ENCODE results near the gene PRSS8.
A peak's percentile ranks its signal among the peaks of the same experiment; 100 is the strongest.
"Not testable (repeated sequence)": the region's sequence is repeated elsewhere in the genome, so short reads cannot be mapped to it uniquely, and the experiment has no call there.

Gene PRSS8

DNA sequence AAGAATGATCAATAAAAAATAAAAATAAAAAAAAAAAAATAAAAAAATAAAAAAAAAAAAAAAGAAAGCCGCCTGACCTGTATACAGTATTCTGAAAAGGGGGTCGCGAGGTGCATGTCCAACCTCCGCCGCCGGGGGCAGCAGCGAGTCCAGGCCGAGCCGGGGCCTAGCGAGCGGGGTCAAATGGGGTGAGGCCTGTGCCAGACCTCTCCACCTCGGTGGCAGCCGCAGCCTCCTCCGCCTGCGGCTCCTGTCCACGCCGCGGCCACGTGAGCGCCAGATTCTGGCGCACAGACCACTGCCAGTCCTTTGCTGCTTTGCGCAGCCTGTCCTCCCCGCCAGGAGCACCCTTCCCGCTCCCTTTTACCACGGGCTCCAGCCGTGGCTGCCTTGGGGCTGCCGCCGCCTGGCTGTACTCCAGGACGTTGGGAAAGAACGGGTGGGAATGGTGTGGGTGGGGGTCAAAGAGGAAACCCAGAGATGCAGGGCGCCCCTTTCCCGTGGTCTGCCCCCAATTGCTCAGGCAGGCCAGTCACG lies 29.8 kb downstream of the PRSS8 start:
- DNase-seq = peak; percentile 59

DNA sequence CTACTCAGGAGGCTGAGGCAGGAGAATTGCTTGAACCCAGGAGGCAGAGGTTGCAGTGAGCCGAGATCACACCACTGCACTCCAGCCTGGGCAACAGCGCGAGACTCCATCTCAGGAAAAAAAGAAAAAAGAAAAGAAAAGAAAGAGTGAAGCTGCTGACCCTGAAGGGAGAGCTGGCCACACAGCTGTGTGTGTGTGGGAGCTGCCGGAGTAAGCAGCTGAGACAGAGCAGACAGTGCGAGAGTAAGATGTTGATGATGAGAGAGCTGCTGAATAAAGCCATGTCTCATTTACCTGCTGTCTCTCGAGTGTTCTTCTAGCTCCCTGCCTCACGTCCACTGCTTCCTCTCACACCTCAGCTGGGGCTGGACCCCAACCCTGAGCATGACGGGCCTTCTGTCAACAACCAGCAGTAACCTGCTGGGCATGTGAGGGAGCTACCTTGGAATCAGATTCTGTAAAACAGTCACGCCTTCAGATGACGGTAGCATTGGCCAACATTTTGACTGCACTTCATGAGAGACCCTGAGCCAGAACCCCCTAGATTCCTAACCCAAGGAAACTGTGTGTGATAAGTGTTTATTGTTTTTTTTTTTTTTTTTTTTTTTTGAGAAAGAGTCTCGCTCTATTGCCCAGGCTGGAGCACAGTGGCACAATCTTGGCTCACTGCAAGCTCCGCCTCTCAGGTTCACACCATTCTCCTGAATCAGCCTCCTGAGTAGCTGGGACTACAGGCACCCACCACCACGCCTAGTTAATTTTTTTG lies 34.5 kb downstream of the PRSS8 start:
- not testable (repeated sequence) for DNase-seq

GRCh38 chr16:31099860-31100638 lies 35.5 kb downstream of the PRSS8 start:
- DNase-seq = no peak

- peak; percentile 97 for DNase-seq
Measured at GRCh38 chr16:31094424-31095120, 41.0 kb downstream of the PRSS8 start, which contains the start of gene VKORC1. Gene VKORC1 (minus strand): TSS chr16:31094797. CDS start chr16:31094729, 68 bp downstream.

DNA sequence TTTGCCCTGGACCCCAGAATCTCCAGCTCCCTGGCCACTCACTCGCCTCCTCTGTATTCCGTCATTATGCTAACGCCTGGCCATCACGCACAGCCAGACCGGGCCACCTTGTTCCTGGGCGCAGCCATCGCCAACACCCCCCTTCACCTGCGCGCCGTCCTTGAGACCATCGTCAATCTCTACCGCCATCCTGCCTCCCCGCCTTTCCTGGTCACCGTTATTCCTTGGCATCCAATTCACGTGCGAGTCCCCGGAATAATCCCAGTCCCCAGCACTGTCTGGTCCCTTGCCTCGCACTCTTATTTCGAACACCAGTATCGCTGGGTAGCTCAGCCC lies 41.5 kb downstream of the PRSS8 start:
- DNase-seq = no peak

GRCh38 chr16:31093132-31093703 lies 42.3 kb downstream of the PRSS8 start:
- peak; percentile 47 for DNase-seq

DNA sequence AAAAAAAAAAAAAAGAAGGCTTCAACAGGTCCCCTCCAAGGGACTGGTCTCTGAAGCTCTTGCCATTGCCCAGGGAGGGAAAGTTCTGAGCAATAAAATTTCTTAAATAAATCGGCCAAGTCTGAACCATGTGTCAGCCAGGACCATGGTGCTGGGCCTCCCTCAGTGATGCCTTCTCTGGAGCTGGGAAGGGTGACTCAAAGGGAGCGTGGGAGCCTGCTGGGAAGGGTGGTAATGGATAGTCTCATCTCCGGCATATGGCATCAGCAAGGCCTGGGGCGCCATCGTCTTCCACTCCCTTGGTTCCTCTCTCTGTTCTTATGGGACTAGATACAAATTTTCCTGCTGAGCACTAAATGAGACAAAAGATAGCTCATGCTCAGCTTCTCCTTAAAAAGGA lies 43.2 kb downstream of the PRSS8 start:
- no peak for DNase-seq

- DNase-seq = peak; percentile 20
Measured at GRCh38 chr16:31090540-31090939, 45.0 kb downstream of the PRSS8 start.

- no peak for DNase-seq
Measured at GRCh38 chr16:31089199-31089598, 46.3 kb downstream of the PRSS8 start.

DNA sequence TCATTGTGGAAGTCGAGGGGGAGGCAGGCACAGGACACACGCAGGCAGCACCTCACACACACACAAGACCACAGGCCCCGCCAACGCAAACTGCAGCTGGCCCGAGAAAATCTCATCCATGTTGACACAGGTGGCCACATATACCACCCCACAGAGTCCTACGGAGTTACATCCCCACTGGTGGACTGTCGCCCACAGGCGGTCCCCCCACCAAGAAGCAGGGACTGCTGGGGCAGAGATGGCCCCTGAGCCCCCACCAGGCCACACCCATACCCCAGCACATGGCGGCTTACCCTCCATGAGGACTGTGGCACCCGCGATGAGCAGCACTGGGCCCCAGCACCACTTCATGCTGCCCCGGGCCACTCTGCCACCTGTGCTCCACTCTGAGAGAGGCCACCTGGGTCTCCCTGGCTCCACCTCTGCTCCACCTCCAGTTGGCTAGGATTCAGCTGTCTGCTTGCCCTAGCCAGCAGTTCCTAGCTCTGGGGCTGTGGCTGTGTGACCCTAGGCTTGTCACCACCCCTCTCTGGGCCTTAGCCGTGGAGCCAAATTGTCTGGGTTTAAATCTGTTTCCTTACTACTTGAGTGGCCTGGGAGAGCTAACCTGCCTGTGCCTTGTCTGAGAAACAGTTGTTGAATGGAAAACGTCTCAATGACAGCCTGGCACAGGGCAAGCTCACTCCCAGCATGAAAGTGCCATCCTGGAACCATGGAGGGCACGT lies 46.9 kb downstream of the PRSS8 start, which contains the start of gene PRSS53:
Gene PRSS53 (minus strand): TSS at position 485 of the 725 bp plus-strand sequence. CDS start 134 bp downstream, at position 351.
- no peak for DNase-seq

DNA sequence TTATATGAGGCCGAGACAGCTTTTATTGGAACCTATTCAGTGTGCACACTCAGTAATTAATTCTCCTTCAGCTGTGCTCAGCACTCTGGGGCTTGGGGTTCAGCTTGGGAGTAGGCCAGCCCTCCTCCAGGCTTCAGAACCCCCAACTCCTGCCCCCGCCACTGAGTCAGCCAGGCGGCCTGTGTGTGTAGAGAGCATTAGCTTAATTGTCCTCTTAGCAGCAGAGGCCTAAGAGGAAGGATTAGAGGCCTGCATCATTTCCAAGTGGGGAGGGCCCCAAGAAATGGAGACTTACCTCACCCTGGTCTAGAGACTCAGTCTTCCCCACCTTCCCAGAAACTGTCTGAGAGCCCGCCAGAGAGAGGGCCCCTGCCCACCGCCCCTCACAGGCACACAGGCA lies 47.6 kb downstream of the PRSS8 start:
- no peak for DNase-seq

- no peak for DNase-seq
Measured at GRCh38 chr16:31087481-31087880, 48.0 kb downstream of the PRSS8 start.

GRCh38 chr16:31086629-31086906 lies 49.0 kb downstream of the PRSS8 start:
- DNase-seq = no peak

GRCh38 chr16:31085873-31086628 lies 49.5 kb downstream of the PRSS8 start:
- DNase-seq = no peak

GRCh38 chr16:31085411-31085810 lies 50.1 kb downstream of the PRSS8 start:
- DNase-seq = no peak

DNA sequence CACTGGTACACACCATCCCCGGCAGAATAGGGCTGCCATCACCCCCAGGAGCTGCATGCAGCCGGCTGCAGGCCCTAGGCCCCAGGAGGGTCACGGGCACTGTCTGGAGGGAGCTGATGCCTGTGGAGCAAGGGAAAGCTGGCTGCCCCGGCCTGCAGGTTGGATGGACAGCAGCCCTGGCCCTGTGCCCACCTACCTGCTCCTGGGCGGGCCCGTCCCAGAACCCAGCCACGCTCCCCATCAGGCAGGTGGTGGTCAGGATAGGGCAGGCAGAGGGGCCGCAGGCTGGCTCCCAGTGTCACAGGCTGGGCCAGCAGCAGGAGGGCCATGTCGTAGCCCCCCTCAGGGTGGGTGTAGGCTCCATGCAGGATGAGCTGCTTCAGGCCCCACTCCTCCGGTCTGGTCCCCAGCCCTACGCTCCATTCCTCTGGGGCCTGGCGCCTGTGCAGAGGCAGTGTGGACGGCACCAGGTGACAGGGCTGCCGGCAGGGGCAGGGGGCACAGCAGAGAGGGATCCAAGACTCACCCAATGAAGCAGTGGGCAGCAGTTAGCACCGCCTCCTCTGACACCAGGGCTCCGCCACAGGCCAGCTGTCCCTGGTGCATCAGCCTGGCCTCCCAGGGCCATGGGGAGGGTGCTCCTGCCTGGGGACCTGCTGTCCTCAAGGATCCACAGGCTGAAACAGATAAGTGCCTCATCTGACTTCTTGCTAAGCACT lies 50.8 kb downstream of the PRSS8 start:
- DNase-seq = no peak

- no peak for DNase-seq
Measured at GRCh38 chr16:31083981-31084380, 51.5 kb downstream of the PRSS8 start.

DNA sequence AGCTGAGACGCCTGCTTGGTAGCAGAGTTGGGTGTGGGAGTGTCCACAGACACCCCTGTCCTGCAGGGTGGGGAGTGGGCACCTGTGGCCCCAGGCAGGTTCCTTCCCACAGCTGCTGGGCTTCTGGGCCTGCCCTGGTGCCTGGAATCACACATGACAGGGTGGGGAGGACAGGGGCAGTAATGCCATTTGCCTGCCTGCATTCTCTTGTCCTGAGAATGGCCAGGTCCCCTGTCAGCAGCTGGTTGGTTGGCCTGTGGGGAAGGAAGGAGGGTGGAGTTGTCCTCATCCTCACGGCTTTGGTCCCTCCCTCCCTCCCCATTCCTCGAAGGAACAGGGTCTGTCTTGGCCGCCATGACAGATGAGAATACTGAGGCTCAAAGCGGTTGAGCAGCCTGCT lies 52.0 kb downstream of the PRSS8 start:
- DNase-seq = no peak

DNA sequence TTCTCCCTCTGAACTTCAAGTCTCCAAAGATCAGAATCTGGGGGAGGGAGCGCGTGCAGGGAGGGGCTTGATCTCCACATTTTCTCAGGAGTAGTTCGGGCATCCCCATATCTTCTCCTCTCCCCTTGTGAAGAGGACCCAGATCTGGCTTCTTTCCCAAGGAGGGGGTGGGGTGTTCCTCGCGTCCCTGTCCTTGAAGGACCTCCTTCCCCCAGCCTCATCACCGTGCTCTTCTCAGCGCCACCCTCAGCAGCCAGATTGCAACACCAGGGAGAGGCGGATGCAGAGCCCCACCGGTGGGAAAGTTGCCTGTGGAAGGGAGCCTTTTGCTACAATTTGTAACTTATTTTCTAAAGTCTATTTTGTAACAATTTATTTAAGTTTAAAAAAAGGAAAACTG lies 52.4 kb downstream of the PRSS8 start:
- DNase-seq = no peak

GRCh38 chr16:31082368-31083045 lies 53.0 kb downstream of the PRSS8 start:
- DNase-seq = no peak

Measured in fibroblast of skin of abdomen (primary cell).